Right lobe of liver (tissue), 6 donors: Measurements from ENCODE around the gene COMMD4. TPM values are rescaled to one million over a fixed set of nuclear protein-coding genes. Genes with fewer than 3 reads are reported as not detected.
"Not testable (repeated sequence)": the region's sequence is repeated elsewhere in the genome, so short reads cannot be mapped to it uniquely, and the experiment has no call there.

Experiments
- ATAC-seq, 4 donors: fragments of 200-7000 bp; cut with Tn5 transposase; one replicate each; pipeline ENCODE4 v1.9.1; 2020; ENCODE audit warnings: mild to moderate bottlenecking in 4 of 4, moderate library complexity in 4 of 4
- DNase-seq, 3 donors: peaks; one replicate each; pipeline ENCODE4 v3.0.0-alpha.2; 2020
- H3K27ac ChIP-seq, 3 donors: fragments of 200-600 bp; one replicate each; pipeline ENCODE4 v1.8.0; 2022
- H3K27me3 ChIP-seq, 2 donors: fragments of 200-600 bp; one replicate each; pipeline ENCODE4 v1.8.0; 2022
- H3K36me3 ChIP-seq, 4 donors: fragments of 200-600 bp; sonication (generic) in 1 of 4; one replicate each; pipeline versions ENCODE4 v1.5.1 to v1.8.0; 2017 to 2022; ENCODE audit warnings: control low read depth in 1 of 4
- H3K4me1 ChIP-seq, 4 donors: fragments of 200-600 bp; sonication (generic) in 1 of 4; one replicate each; pipeline versions ENCODE4 v1.5.1 to v1.8.0; 2017 to 2022; ENCODE audit warnings: control low read depth in 1 of 4
- H3K4me3 ChIP-seq, 3 donors: fragments of 200-600 bp; one replicate each; pipeline ENCODE4 v1.8.0; 2022
- H3K9me3 ChIP-seq, 4 donors: fragments of 200-600 bp; sonication (generic) in 1 of 4; one replicate each; pipeline versions ENCODE4 v1.5.1 to v1.8.0; 2017 to 2022; ENCODE audit warnings: control low read depth in 1 of 4
- POLR2A ChIP-seq: fragments of 450-650 bp; IDR thresholded peaks from one replicate; pipeline ENCODE4 v1.6.1; 2017; ENCODE audit warnings: antibody characterized with exemption, mild to moderate bottlenecking
- WGBS: methylation state at CpG from one replicate; pipeline ENCODE4 v1.1.6; 2018; ENCODE audit warnings: low coverage, low lambda C conversion rate; ENCODE audit not compliant: insufficient coverage; ENCODE audit errors: missing lambda C conversion rate; 5-methylcytosine and 5-hydroxymethylcytosine counted together
- intact Hi-C, 2 donors: fragments of 100-400 bp; cut with DNase I; formaldehyde crosslinking; loops; one replicate each; pipeline versions ENCODE4 v1.11.2 to v1.14.1; 2022
- total RNA-seq, 6 experiments: library from RNA; depleted of rRNA in 2 of 6; stranded (reverse); fragments of >200 nt in 2 of 6; fragmentation: NEBNext Ultra II Directional in 3 of 6; extraction: Animal tissue kit (Norgen Biotek cat#: 25700) in 3 of 6; gene quantifications; one replicate each; pipeline versions ENCODE4 v1.1.0 to v1.2.4, GENCODE V29; 2016 to 2023
- TF ChIP-seq, protein P1 (sequence below), 4 donors: fragments of 200-600 bp in 3 of 4; fragments of 450-650 bp in 1 of 4; IDR thresholded peaks; one replicate each; pipeline versions ENCODE4 v1.5.1 to v1.8.0; 2016 to 2022; ENCODE audit warnings: antibody characterized with exemption in 4 of 4, mild to moderate bottlenecking in 2 of 4
- donor health status: DM: no; HTN: yes; CAD: no.
- donor health status: DM: no; HTN: no; CAD: no.
- donor health status: DM: no; HTN: no; CAD: no.
- donor health status: DM: no; HTN: yes; CAD: no.
- donor health status: DM: no; HTN: yes; CAD: no.

COMMD4 gene
- total RNA-seq, 6 experiments from 2014 or later, result 25.6 to 57.0 (median 41.6) TPM

- TF ChIP-seq, protein P1, sequence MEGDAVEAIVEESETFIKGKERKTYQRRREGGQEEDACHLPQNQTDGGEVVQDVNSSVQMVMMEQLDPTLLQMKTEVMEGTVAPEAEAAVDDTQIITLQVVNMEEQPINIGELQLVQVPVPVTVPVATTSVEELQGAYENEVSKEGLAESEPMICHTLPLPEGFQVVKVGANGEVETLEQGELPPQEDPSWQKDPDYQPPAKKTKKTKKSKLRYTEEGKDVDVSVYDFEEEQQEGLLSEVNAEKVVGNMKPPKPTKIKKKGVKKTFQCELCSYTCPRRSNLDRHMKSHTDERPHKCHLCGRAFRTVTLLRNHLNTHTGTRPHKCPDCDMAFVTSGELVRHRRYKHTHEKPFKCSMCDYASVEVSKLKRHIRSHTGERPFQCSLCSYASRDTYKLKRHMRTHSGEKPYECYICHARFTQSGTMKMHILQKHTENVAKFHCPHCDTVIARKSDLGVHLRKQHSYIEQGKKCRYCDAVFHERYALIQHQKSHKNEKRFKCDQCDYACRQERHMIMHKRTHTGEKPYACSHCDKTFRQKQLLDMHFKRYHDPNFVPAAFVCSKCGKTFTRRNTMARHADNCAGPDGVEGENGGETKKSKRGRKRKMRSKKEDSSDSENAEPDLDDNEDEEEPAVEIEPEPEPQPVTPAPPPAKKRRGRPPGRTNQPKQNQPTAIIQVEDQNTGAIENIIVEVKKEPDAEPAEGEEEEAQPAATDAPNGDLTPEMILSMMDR (IDR thresholded peaks at IDR 0.05), result no peak
- TF ChIP-seq POLR2A, result no peak
- WGBS, result 0% methylated on average over 14 of the region's 65 CpGs
- ATAC-seq (peak; percentile 78 to 86 (median 82)), DNase-seq (peak; percentile 78 to 86 (median 81))
- intact Hi-C loops, result no loop called here
- Histone ChIP-seq H3K27me3 (no peaks in the 10 kb centered on the region), H3K9me3 (no peaks in the 10 kb centered on the region), H3K36me3 (no peaks in the 10 kb centered on the region), H3K4me3 (peak overlapping the region; percentile 82 to 94 (median 86)), H3K4me1 (peaks cover 0 to 8% (median 0%) of the 10 kb centered on the region in 4 donors), H3K27ac (peak overlapping the region; percentile 18 to 57 (median 52))
Measured at GRCh38 chr15:75347222-75348033, 11.6 kb downstream of the COMMD4 start.

DNA sequence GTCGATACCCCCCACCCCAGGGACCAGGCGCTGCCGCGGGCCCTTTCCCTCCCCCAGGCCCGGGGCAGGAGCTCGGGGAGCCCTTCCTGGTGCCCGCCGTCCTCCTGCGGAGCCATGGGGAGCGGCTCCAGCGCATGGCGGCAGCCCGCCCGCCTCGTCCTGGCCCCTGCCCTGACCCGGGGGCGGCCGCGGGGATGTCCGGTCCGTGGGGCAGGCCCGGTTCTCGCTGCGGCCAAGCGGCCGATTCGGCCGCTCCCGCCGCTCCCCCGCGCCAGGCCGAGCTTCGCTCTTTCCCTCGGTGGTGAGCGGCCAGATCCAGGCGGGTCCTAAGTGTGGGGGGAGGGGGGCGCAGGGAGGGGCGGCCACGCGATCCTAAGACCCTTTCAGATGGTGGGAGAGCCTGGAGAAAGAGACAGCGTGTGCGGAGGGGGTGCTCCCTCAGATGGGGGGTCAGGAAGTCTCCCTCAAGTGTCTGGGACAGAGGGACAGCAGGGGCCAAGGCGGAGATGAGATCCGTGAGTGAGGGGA lies 12.2 kb downstream of the COMMD4 start:
- H3K4me3 ChIP-seq, result peak overlapping the region; percentile 82 to 94 (median 86)
- intact Hi-C loops, result no loop called here
- peak overlapping the region; percentile 18 to 57 (median 52) for H3K27ac ChIP-seq
- H3K9me3 ChIP-seq, result no peaks in the 10 kb centered on the region
- no CpG with 5 or more reads among the region's 45 CpGs for WGBS
- no peak for TF ChIP-seq POLR2A
- TF ChIP-seq, protein P1 (IDR thresholded peaks at IDR 0.05), result no peak
- DNase-seq, result no peak
- peaks cover 0 to 8% (median 0%) of the 10 kb centered on the region in 4 donors for H3K4me1 ChIP-seq
- H3K27me3 ChIP-seq, result no peaks in the 10 kb centered on the region
- peak; percentile 21 to 53 (median 40) for ATAC-seq
- no peaks in the 10 kb centered on the region for H3K36me3 ChIP-seq

GRCh38 chr15:75348562-75349350 lies 12.9 kb downstream of the COMMD4 start:
- Histone ChIP-seq H3K4me1 (peaks cover 0 to 15% (median 3%) of the 10 kb centered on the region in 4 donors), H3K27me3 (no peaks in the 10 kb centered on the region), H3K27ac (peak overlapping the region in 1 of 3 donors; percentile 57), H3K9me3 (no peaks in the 10 kb centered on the region), H3K36me3 (no peaks in the 10 kb centered on the region), H3K4me3 (peak overlapping the region; percentile 82 to 94 (median 86))
- ATAC-seq (peak; percentile 5 to 25 (median 14)), DNase-seq (no peak)
- intact Hi-C loops, result no loop called here
- no CpG with 5 or more reads among the region's 46 CpGs for WGBS
- TF ChIP-seq POLR2A, result peak; percentile 22
- TF ChIP-seq, protein P1 (IDR thresholded peaks at IDR 0.05), result no peak

DNA sequence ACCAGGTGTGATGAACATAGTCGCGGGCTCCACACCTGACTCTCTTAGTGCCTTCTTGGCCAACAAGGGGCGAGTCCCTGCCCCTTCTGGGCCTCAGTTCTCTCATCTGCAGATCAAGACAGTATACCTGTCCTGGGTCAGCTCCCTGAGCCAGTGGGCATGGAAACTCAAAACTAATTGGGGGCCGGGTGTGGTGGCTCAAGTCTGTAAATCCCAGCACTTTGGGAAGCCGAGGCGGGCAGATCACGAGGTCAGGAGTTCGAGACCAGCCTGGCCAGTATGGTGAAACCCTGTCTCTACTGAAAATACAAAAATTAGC lies 13.4 kb downstream of the COMMD4 start:
- intact Hi-C loops, H3K36me3 ChIP-seq, ATAC-seq, H3K4me3 ChIP-seq, H3K27me3 ChIP-seq, DNase-seq, H3K9me3 ChIP-seq, H3K27ac ChIP-seq: not testable (repeated sequence)
- WGBS, result 83% methylated on average over 1 of the region's 8 CpGs
- H3K4me1 ChIP-seq, result peaks cover 0 to 20% (median 6%) of the 10 kb centered on the region in 4 donors
